SK-N-SH (cell line): Measurements from ENCODE around the gene ITGAV. TPM values are rescaled to one million over a fixed set of nuclear protein-coding genes. Genes with fewer than 3 reads are reported as not detected.

Source experiments
- CTCF ChIA-PET: fragments of 300-600, 350-600 bp; formaldehyde crosslinking; extraction: SDS; loops from one replicate; lab custom pipeline; 2021; lab: Yijun Ruan, JAX
- POLR2A ChIA-PET: fragments of 350-600 bp; sonication (Branson Sonifier 250); formaldehyde crosslinking; extraction: SDS; loops from one replicate; lab custom pipeline; 2020; ENCODE audit warnings: antibody characterized with exemption, inconsistent platforms; lab: Yijun Ruan, JAX
- DNase-seq: peaks from one replicate; pipeline ENCODE4 v3.0.0; 2012
- H2AFZ ChIP-seq: fragments of 200-600 bp; sonication (generic); 2 replicates; pipeline ENCODE4 v1.8.1; 2016; ENCODE audit warnings: antibody characterized with exemption, mild to moderate bottlenecking, low read depth
- H3F3A ChIP-seq: fragments of 200-600 bp; sonication (generic); replicated peaks from 2 replicates; pipeline ENCODE3; 2016; ENCODE audit warnings: antibody characterized with exemption, mild to moderate bottlenecking; ENCODE audit not compliant: insufficient read depth
- H3K27ac ChIP-seq, 2 experiments: fragments of 200-500 bp in 1 of 2; fragments of 200-600 bp in 1 of 2; sonication (Bioruptor generic) in 1 of 2; sonication (generic), shearing (Covaris generic) in 1 of 2; 2 replicates each; pipeline versions ENCODE4 v1.5.1 to v1.6.1; 2014 to 2016; ENCODE audit warnings: low read depth in 2 of 2, inconsistent platforms in 1 of 2, low read length in 1 of 2, mild to moderate bottlenecking in 1 of 2, mixed read lengths in 1 of 2
- H3K27me3 ChIP-seq: fragments of 200-600 bp; sonication (generic), shearing (Covaris generic); 2 replicates; pipeline ENCODE4 v1.6.1; 2016; ENCODE audit warnings: mixed run types; ENCODE audit not compliant: insufficient read depth
- H3K36me3 ChIP-seq, 2 experiments: fragments of 200-500 bp in 1 of 2; fragments of 200-600 bp in 1 of 2; sonication (Bioruptor generic) in 1 of 2; sonication (generic) in 1 of 2; replicated peaks in 1 of 2; 2 replicates each; pipeline versions ENCODE3 to v1.5.1; 2014 to 2016; ENCODE audit warnings: low read length in 1 of 2, mild to moderate bottlenecking in 1 of 2; ENCODE audit not compliant: insufficient read depth in 2 of 2, control insufficient read depth in 1 of 2
- H3K4me1 ChIP-seq, 2 experiments: fragments of 200-500 bp in 1 of 2; fragments of 200-600 bp in 1 of 2; sonication (Bioruptor generic) in 1 of 2; sonication (generic), shearing (Covaris generic) in 1 of 2; 2 replicates each; pipeline versions ENCODE4 v1.5.1 to v1.6.1; 2014 to 2016; ENCODE audit warnings: low read depth in 1 of 2, low read length in 1 of 2, mixed run types in 1 of 2; ENCODE audit not compliant: insufficient read depth in 2 of 2, control insufficient read depth in 1 of 2
- H3K4me2 ChIP-seq: fragments of 200-600 bp; sonication (generic), shearing (Covaris generic); 2 replicates; pipeline ENCODE4 v1.6.1; 2017; ENCODE audit warnings: mixed run types
- H3K4me3 ChIP-seq, 2 experiments: fragments of 200-500 bp in 1 of 2; fragments of 200-600 bp in 1 of 2; sonication (Bioruptor generic) in 1 of 2; sonication (generic), shearing (Covaris generic) in 1 of 2; 2 replicates each; pipeline versions ENCODE4 v1.5.1 to v1.8.1; 2014 to 2016; ENCODE audit warnings: low read depth in 2 of 2, inconsistent platforms in 1 of 2, low read length in 1 of 2, mild to moderate bottlenecking in 1 of 2, mixed read lengths in 1 of 2, moderate library complexity in 1 of 2
- H3K79me2 ChIP-seq: fragments of 200-600 bp; sonication (generic); 2 replicates; pipeline ENCODE4 v1.8.1; 2017; ENCODE audit warnings: mild to moderate bottlenecking; ENCODE audit not compliant: insufficient read depth
- H3K9ac ChIP-seq: fragments of 200-600 bp; sonication (generic); 2 replicates; pipeline ENCODE4 v1.6.1; 2017; ENCODE audit warnings: mixed run types
- H3K9me2 ChIP-seq: fragments of 200-600 bp; sonication (generic); 2 replicates; pipeline ENCODE4 v1.6.1; 2017; ENCODE audit warnings: mixed run types
- H3K9me3 ChIP-seq: fragments of 200-600 bp; sonication (generic); 2 replicates; pipeline ENCODE4 v1.6.1; 2017; ENCODE audit warnings: mixed run types, mild to moderate bottlenecking, moderate library complexity
- H4K20me1 ChIP-seq: fragments of 200-600 bp; sonication (generic); 2 replicates; pipeline ENCODE4 v1.6.1; 2017; ENCODE audit warnings: mild to moderate bottlenecking, mixed run types; ENCODE audit not compliant: insufficient read depth
- GABPA ChIP-seq: IDR thresholded peaks from 2 replicates; pipeline ENCODE4 v1.4.0; 2012; ENCODE audit warnings: low read depth, mild to moderate bottlenecking
- RCOR1 ChIP-seq: fragments of 150-350 bp; IDR thresholded peaks from 2 replicates; pipeline ENCODE4 v1.6.1; 2017; ENCODE audit warnings: antibody characterized with exemption, low read length
- SIN3A ChIP-seq: IDR thresholded peaks from 2 replicates; pipeline ENCODE4 v1.6.1; 2012; ENCODE audit warnings: low read depth, mild to moderate bottlenecking, low read length, moderate library complexity, borderline replicate concordance
- TCF12 ChIP-seq: IDR thresholded peaks from 2 replicates; pipeline ENCODE4 v1.4.0; 2012
- TEAD4 ChIP-seq: IDR thresholded peaks from 2 replicates; pipeline ENCODE4 v1.4.0; 2012; ENCODE audit warnings: mild to moderate bottlenecking, borderline replicate concordance; ENCODE audit not compliant: insufficient read depth
- YY1 ChIP-seq: IDR thresholded peaks from 2 replicates; pipeline ENCODE4 v1.4.0; 2012; ENCODE audit warnings: low read depth, mild to moderate bottlenecking
- WGBS: methylation state at CpG from one replicate; pipeline ENCODE4 v1.1.6; 2017; ENCODE audit warnings: low lambda C conversion rate; 5-methylcytosine and 5-hydroxymethylcytosine counted together
- polyA plus RNA-seq, 3 experiments: library from polyadenylated mRNA; depleted of rRNA; stranded (reverse); fragments of >200 nt; gene quantifications; 2 replicates each; pipeline ENCODE4 v1.2.3, GENCODE V29; 2012
- TF ChIP-seq, protein P1 (sequence below): IDR thresholded peaks from 2 replicates; pipeline ENCODE4 v1.4.0; 2012; ENCODE audit warnings: low read depth, borderline replicate concordance
- TF ChIP-seq, protein P2 (sequence below): IDR thresholded peaks from 2 replicates; pipeline ENCODE4 v1.6.1; 2012; ENCODE audit warnings: mild to moderate bottlenecking, low read depth, low read length, moderate library complexity
- TF ChIP-seq, protein P3 (sequence below): IDR thresholded peaks from 2 replicates; pipeline ENCODE4 v1.4.0; 2012; ENCODE audit warnings: low read depth, borderline replicate concordance
- TF ChIP-seq, protein P4 (sequence below): fragments of 150-350 bp; IDR thresholded peaks from 2 replicates; pipeline ENCODE4 v1.6.1; 2016; ENCODE audit warnings: mild to moderate bottlenecking, low read depth, low read length

Gene ITGAV
- polyA plus RNA-seq, 1 of the 3 experiments (the other 2 are of a cell fraction) = 24.3 TPM

DNA sequence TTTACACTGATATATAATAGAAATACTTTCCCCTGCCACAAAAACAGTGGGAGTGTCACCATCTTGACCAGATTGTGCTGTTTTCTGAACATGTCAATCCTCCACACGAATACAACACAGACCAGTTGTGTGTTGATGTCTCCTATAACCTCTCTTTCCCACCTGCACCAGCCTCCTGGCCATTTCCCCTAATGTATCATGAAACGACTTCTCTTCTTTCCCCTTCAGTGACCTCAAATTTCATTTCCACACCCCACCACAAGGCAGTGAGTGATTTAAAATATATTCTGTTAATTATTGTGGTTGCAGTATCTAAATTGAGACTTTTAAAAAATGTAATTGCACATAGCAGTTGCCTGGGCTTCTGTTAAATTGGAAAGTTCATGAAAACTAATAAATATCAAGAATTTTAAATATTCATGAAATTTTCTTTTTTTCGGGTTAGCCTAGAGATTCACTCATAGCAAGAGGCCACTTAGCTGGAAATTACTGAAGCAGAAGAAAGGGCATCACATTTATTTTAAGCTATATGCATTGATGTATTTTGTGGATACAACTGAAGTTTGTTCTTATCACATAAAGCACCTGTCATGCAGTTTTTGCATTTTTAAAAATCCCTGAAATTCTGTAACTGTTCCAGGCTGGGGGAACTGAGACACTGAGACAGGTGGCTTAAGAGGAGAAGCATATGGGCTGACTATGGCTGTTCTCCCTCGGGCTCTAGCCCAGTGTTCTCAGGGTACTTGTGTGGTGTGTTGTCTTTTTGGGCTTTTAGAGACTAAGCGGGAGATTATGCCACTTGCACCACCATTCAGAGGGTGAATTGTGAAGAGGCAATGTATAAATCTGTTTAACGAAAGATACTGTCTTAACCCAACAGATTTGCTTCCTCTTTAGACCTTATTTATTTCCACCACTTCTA is 119.9 kb downstream of the ITGAV start (continued):
- TF ChIP-seq TEAD4 = no peak
- TF ChIP-seq, protein P1, sequence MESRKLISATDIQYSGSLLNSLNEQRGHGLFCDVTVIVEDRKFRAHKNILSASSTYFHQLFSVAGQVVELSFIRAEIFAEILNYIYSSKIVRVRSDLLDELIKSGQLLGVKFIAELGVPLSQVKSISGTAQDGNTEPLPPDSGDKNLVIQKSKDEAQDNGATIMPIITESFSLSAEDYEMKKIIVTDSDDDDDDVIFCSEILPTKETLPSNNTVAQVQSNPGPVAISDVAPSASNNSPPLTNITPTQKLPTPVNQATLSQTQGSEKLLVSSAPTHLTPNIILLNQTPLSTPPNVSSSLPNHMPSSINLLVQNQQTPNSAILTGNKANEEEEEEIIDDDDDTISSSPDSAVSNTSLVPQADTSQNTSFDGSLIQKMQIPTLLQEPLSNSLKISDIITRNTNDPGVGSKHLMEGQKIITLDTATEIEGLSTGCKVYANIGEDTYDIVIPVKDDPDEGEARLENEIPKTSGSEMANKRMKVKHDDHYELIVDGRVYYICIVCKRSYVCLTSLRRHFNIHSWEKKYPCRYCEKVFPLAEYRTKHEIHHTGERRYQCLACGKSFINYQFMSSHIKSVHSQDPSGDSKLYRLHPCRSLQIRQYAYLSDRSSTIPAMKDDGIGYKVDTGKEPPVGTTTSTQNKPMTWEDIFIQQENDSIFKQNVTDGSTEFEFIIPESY = no peak

DNA sequence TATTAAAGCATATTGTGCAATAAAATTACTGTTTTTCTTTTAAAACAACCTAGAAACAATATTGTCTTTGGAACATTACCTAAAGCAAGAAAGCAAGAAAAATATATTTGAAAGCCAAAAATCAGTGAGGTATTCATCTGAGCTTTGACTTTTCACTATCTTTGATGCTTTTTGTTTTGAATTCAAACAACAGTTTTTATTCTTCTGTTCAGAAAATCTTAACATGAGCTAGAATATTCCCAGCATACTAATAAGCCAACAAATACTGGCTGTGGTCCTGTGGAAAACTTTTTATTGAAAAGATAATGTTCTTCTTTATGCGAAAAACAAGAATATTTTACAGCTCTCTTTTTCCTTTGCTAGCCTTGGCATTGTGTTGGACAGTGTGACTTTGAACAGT is 123.8 kb downstream of the ITGAV start:
- ChIA-PET CTCF (interaction anchor here (0.7 kb wide), 2 partner anchors 20 to 1573 kb away, joined by 3 read pairs; no protein-coding TSS in a partner anchor), POLR2A (no interaction called here)
- no peaks in the 10 kb centered on the region for H3F3A ChIP-seq
- no peak overlapping the region for H3K4me3 ChIP-seq
- DNase-seq = no peak
- H3K9ac ChIP-seq = no peak overlapping the region
- no peak overlapping the region for H3K4me2 ChIP-seq
- H3K9me3 ChIP-seq = no peaks in the 10 kb centered on the region
- no peaks in the 10 kb centered on the region for H3K36me3 ChIP-seq
- H3K27me3 ChIP-seq = no peaks in the 10 kb centered on the region
- TF ChIP-seq SIN3A = no peak
- TF ChIP-seq, protein P2, sequence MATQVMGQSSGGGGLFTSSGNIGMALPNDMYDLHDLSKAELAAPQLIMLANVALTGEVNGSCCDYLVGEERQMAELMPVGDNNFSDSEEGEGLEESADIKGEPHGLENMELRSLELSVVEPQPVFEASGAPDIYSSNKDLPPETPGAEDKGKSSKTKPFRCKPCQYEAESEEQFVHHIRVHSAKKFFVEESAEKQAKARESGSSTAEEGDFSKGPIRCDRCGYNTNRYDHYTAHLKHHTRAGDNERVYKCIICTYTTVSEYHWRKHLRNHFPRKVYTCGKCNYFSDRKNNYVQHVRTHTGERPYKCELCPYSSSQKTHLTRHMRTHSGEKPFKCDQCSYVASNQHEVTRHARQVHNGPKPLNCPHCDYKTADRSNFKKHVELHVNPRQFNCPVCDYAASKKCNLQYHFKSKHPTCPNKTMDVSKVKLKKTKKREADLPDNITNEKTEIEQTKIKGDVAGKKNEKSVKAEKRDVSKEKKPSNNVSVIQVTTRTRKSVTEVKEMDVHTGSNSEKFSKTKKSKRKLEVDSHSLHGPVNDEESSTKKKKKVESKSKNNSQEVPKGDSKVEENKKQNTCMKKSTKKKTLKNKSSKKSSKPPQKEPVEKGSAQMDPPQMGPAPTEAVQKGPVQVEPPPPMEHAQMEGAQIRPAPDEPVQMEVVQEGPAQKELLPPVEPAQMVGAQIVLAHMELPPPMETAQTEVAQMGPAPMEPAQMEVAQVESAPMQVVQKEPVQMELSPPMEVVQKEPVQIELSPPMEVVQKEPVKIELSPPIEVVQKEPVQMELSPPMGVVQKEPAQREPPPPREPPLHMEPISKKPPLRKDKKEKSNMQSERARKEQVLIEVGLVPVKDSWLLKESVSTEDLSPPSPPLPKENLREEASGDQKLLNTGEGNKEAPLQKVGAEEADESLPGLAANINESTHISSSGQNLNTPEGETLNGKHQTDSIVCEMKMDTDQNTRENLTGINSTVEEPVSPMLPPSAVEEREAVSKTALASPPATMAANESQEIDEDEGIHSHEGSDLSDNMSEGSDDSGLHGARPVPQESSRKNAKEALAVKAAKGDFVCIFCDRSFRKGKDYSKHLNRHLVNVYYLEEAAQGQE = no peak
- TF ChIP-seq, protein P3, sequence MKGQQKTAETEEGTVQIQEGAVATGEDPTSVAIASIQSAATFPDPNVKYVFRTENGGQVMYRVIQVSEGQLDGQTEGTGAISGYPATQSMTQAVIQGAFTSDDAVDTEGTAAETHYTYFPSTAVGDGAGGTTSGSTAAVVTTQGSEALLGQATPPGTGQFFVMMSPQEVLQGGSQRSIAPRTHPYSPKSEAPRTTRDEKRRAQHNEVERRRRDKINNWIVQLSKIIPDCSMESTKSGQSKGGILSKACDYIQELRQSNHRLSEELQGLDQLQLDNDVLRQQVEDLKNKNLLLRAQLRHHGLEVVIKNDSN = no peak
- TF ChIP-seq GABPA = no peak
- TF ChIP-seq RCOR1 = no peak
- no peak for TF ChIP-seq TCF12
- TF ChIP-seq, protein P4, sequence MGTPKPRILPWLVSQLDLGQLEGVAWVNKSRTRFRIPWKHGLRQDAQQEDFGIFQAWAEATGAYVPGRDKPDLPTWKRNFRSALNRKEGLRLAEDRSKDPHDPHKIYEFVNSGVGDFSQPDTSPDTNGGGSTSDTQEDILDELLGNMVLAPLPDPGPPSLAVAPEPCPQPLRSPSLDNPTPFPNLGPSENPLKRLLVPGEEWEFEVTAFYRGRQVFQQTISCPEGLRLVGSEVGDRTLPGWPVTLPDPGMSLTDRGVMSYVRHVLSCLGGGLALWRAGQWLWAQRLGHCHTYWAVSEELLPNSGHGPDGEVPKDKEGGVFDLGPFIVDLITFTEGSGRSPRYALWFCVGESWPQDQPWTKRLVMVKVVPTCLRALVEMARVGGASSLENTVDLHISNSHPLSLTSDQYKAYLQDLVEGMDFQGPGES = no peak
- no peak for TF ChIP-seq YY1
- H3K79me2 ChIP-seq = no peaks in the 10 kb centered on the region
- no peaks in the 10 kb centered on the region for H4K20me1 ChIP-seq
- no peak overlapping the region; a peak in 1 of 4 replicates for H3K27ac ChIP-seq
- H3K9me2 ChIP-seq = no peaks in the 10 kb centered on the region
- H3K4me1 ChIP-seq = 0 out of 4 replicates have a peak, but pooled peaks cover 0 to 6% of the 10 kb centered on the region in 2 experiments
- WGBS = 86% methylated on average over 1 of the region's 1 CpG
- H2AFZ ChIP-seq = no peak overlapping the region
